HCT116 (cell line): ENCODE measurements around the gene GABRR2. TPM values are rescaled to one million over a fixed set of nuclear protein-coding genes. Genes with fewer than 3 reads are reported as not detected.

ENCODE experiments used
- total RNA-seq: library from RNA; stranded (reverse); gene quantifications from one replicate; pipeline ENCODE4 v1.2.1, GENCODE V29; 2021; ENCODE audit not compliant: unreplicated experiment

GABRR2 gene
- total RNA-seq, 1 experiment from 2014 or later, result 0.57 TPM

Other genes with a start within 250 kb of the GABRR2 start
- 66.8 TPM for gene PNRC1, start 234.5 kb downstream of the GABRR2 start, total RNA-seq
- not detected for gene SRSF12, start 197.2 kb downstream of the GABRR2 start, total RNA-seq
- gene PM20D2, start 169.2 kb downstream of the GABRR2 start, total RNA-seq, result 29.2 TPM
- not detected for gene GABRR1, start 97.9 kb downstream of the GABRR2 start, total RNA-seq
- gene UBE2J1, start 37.4 kb upstream of the GABRR2 start, total RNA-seq, result 23.3 TPM
- 15.9 TPM for gene RRAGD, start 97.0 kb upstream of the GABRR2 start, total RNA-seq
- 9.9 TPM for gene ANKRD6, start 117.9 kb upstream of the GABRR2 start, total RNA-seq